A673 (cell line): ENCODE data around the gene TELO2.

Source experiments
- EZH2 ChIP-seq: fragments of 200-600 bp; sonication (generic); IDR thresholded peaks from 2 replicates; pipeline ENCODE4 v1.6.1; 2017; ENCODE audit warnings: borderline replicate concordance, low read depth, mild to moderate bottlenecking, mixed read lengths, antibody characterized with exemption, low read length; ENCODE audit not compliant: poor library complexity, severe bottlenecking
- TF ChIP-seq, protein P1 (sequence below): fragments of 300-800, 200-600 bp; sonication (generic); conservative IDR thresholded peaks from 2 replicates; pipeline ENCODE4 v1.5.1; 2017; ENCODE audit warnings: low read depth, mild to moderate bottlenecking, antibody characterized with exemption, low read length, moderate library complexity, mixed read lengths

DNA sequence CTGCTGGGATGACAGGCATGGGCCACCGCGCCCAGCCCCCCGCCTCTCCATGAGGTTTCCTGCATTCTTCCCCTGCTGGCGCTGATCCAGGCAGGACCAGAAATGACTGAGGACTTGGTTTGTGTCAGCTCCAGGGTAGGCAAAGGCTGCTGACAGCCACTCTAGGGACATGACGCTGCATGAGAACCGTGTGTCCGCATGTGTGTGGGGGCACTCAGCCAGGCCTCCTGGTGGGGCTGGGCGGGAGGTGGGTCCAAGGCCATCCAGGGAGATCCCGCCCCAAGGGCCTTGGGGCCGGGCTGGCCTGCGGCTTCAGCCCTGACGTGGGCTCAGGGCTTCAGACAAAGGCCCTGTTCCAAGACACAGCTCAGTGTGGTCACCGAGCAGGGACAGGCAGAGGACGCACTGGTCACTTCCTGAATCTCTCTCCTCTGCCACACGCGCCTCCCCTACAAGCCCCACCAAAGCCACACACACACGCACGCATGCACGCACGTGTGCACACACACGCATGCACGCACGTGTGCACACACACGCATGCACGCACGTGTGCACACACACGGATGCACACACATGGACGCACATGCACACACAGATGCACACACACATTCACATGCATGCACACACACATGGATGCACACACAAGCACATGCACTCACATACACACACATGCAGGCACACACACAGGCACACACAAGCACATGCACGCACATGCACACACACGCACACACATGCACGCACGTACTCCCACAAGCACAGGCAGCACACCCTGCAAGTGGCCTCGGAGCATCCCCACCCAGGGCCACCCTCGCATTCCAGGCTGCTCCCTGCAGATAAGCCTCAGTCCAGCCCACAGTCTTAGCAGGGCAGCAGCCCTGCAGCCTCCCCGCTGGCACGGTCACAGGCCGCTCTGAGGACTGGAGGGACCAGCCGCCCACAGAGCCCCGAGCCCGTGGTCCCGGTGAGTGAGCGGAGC is 35.0 kb downstream of the TELO2 start:
- TF ChIP-seq, protein P1, sequence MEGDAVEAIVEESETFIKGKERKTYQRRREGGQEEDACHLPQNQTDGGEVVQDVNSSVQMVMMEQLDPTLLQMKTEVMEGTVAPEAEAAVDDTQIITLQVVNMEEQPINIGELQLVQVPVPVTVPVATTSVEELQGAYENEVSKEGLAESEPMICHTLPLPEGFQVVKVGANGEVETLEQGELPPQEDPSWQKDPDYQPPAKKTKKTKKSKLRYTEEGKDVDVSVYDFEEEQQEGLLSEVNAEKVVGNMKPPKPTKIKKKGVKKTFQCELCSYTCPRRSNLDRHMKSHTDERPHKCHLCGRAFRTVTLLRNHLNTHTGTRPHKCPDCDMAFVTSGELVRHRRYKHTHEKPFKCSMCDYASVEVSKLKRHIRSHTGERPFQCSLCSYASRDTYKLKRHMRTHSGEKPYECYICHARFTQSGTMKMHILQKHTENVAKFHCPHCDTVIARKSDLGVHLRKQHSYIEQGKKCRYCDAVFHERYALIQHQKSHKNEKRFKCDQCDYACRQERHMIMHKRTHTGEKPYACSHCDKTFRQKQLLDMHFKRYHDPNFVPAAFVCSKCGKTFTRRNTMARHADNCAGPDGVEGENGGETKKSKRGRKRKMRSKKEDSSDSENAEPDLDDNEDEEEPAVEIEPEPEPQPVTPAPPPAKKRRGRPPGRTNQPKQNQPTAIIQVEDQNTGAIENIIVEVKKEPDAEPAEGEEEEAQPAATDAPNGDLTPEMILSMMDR: no peak
- no peak for TF ChIP-seq EZH2
